Body of pancreas (tissue), 4 donors: ENCODE results near the gene KLHL6. TPM values are rescaled to one million over a fixed set of nuclear protein-coding genes. Genes with fewer than 3 reads are reported as not detected.

Source experiments
- ATAC-seq: fragments of 150-250 bp; one replicate; pipeline ENCODE4 v1.9.1; 2016
- DNase-seq, 4 donors: peaks; one replicate each; pipeline ENCODE4 v3.0.0-alpha.2; 2019
- H3K27ac ChIP-seq, 4 donors: fragments of 200-600 bp; sonication (generic); 1 replicate in 3 of 4; 2 replicates in 1 of 4; pipeline versions ENCODE4 v1.5.1 to v1.6.1; 2016 to 2019; ENCODE audit warnings: mild to moderate bottlenecking in 1 of 4, mixed read lengths in 1 of 4, moderate library complexity in 1 of 4
- H3K27me3 ChIP-seq, 2 donors: fragments of 200-600 bp; sonication (generic); one replicate each; pipeline ENCODE4 v1.6.0; 2016; ENCODE audit warnings: mild to moderate bottlenecking in 1 of 2
- H3K36me3 ChIP-seq, 2 donors: fragments of 200-600 bp; sonication (generic); replicated peaks in 1 of 2; 2 replicates each; pipeline ENCODE4 v1.5.1; 2016; ENCODE audit warnings: low read depth in 2 of 2; ENCODE audit not compliant: insufficient read depth in 1 of 2
- H3K4me1 ChIP-seq: fragments of 200-600 bp; sonication (generic); one replicate; pipeline ENCODE4 v1.6.0; 2016
- H3K4me3 ChIP-seq, 2 donors: fragments of 200-600 bp; sonication (generic); 1 replicate in 1 of 2; 2 replicates in 1 of 2; pipeline ENCODE4 v1.5.1; 2016 to 2019
- H3K9me3 ChIP-seq, 3 donors: fragments of 200-600 bp; sonication (generic); 1 replicate in 2 of 3; 2 replicates in 1 of 3; pipeline ENCODE4 v1.5.1; 2016
- POLR2A ChIP-seq, 3 donors: fragments of 450-650 bp; IDR thresholded peaks; one replicate each; pipeline ENCODE4 v1.6.1; 2016; ENCODE audit warnings: antibody characterized with exemption in 3 of 3, mild to moderate bottlenecking in 2 of 3
- WGBS, 2 donors: methylation state at CpG; one replicate each; pipeline ENCODE4 v1.1.5; 2017; 5-methylcytosine and 5-hydroxymethylcytosine counted together
- intact Hi-C: fragments of 100-400 bp; cut with DNase I; formaldehyde crosslinking; loops from one replicate; pipeline ENCODE4 v1.15.1; 2023
- total RNA-seq, 2 donors: library from RNA; depleted of rRNA; stranded (reverse); fragments of >200 nt; gene quantifications; one replicate each; pipeline ENCODE4 v1.1.0, GENCODE V29; 2016
- TF ChIP-seq, protein P1 (sequence below), 7 experiments: fragments of 450-650 bp in 4 of 7; fragments of 200-600 bp in 3 of 7; sonication (generic) in 3 of 7; IDR thresholded peaks; one replicate each; pipeline ENCODE4 v1.5.1; 2016 to 2019; ENCODE audit warnings: antibody characterized with exemption in 7 of 7

Gene KLHL6
- total RNA-seq, 2 donors from 2014 or later: 1.6 TPM

GRCh38 chr3:183536238-183536880 lies 19.1 kb downstream of the KLHL6 start:
- Histone ChIP-seq H3K9me3 (no peaks in the 10 kb centered on the region), H3K4me3 (no peak overlapping the region), H3K4me1 (no peaks in the 10 kb centered on the region), H3K27me3 (no peaks in the 10 kb centered on the region), H3K27ac (no peak overlapping the region), H3K36me3 (no peaks in the 10 kb centered on the region)
- intact Hi-C loops: no loop called here
- no peak for DNase-seq
- TF ChIP-seq, protein P1, sequence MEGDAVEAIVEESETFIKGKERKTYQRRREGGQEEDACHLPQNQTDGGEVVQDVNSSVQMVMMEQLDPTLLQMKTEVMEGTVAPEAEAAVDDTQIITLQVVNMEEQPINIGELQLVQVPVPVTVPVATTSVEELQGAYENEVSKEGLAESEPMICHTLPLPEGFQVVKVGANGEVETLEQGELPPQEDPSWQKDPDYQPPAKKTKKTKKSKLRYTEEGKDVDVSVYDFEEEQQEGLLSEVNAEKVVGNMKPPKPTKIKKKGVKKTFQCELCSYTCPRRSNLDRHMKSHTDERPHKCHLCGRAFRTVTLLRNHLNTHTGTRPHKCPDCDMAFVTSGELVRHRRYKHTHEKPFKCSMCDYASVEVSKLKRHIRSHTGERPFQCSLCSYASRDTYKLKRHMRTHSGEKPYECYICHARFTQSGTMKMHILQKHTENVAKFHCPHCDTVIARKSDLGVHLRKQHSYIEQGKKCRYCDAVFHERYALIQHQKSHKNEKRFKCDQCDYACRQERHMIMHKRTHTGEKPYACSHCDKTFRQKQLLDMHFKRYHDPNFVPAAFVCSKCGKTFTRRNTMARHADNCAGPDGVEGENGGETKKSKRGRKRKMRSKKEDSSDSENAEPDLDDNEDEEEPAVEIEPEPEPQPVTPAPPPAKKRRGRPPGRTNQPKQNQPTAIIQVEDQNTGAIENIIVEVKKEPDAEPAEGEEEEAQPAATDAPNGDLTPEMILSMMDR (IDR thresholded peaks at IDR 0.05): no peak
- no peak for TF ChIP-seq POLR2A (IDR thresholded peaks at IDR 0.05)
- no peak for ATAC-seq
- 90 to 92% methylated on average over 8 to 9 of the region's 9 CpGs for WGBS, 2 donors

DNA sequence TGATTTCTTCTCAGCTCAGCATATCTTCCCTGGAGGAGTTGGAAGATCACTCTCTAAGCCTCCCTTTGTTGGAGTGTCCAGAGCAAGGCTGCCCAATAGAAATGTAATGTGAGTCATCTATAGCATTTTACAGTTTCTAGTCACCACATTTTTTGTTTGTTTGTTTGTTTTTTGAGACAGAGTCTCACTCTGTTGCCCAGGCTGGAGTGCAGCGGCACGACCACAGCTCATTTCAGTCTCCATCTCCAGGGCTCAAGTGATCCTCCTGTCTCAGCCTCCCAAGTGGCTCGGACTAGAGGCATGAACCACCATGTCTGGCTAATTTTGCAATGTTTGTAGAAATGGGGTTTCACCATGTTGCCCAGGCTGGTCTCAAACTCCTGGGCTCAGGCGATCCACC lies 21.3 kb downstream of the KLHL6 start:
- Histone ChIP-seq H3K27ac (no peak overlapping the region), H3K4me1 (no peaks in the 10 kb centered on the region), H3K4me3 (no peak overlapping the region), H3K27me3 (no peaks in the 10 kb centered on the region), H3K9me3 (no peaks in the 10 kb centered on the region), H3K36me3 (no peaks in the 10 kb centered on the region)
- no peak for DNase-seq
- no peak for ATAC-seq
- intact Hi-C loops: no loop called here
- TF ChIP-seq, protein P1 (IDR thresholded peaks at IDR 0.05): no peak
- no peak for TF ChIP-seq POLR2A (IDR thresholded peaks at IDR 0.05)
- WGBS, 2 donors: 88 to 92% methylated on average over 4 of the region's 4 CpGs

DNA sequence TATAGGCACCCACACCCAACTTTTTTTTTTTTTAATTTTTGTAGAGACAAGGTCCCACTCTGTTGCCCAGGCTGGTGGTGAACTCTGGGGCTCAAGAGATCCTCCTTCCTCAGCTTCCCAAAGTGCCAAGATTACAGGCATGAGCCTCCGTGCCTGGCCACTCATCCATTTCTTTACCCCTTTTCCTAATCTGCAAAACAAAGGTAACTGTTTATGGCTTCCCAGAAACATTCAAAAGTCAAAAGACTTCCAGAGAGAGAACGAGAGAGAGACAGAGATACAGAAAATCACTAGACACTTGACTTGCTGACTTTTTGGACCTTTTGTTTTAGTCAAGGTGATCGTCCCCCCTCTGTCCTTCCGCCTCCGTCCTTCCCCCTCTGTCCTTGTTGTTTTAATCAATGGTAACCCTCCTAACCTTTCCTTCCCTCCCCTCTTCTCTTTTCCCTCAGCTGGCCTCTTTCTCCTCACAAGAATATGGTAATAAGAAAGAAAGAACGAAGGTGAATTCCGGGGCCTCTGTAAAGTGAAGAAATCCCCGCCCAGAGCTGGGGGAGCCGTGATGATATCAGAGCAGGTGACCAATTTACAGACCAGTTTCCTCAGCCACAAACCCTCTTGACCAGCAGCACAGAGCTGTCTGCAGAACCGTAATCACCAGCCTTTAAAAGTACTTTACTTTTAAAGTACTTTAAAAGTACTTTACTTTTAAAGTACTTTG lies 21.9 kb downstream of the KLHL6 start:
- 44 to 49% methylated on average over 10 of the region's 10 CpGs for WGBS, 2 donors
- no peaks in the 10 kb centered on the region for H3K36me3 ChIP-seq
- ATAC-seq (no peak), DNase-seq (no peak)
- intact Hi-C loops: no loop called here
- no peak for TF ChIP-seq POLR2A (IDR thresholded peaks at IDR 0.05)
- TF ChIP-seq, protein P1 (IDR thresholded peaks at IDR 0.05): no peak
- H3K4me3 ChIP-seq: no peak overlapping the region
- no peaks in the 10 kb centered on the region for H3K9me3 ChIP-seq
- no peak overlapping the region for H3K27ac ChIP-seq
- no peaks in the 10 kb centered on the region for H3K4me1 ChIP-seq
- no peaks in the 10 kb centered on the region for H3K27me3 ChIP-seq

DNA sequence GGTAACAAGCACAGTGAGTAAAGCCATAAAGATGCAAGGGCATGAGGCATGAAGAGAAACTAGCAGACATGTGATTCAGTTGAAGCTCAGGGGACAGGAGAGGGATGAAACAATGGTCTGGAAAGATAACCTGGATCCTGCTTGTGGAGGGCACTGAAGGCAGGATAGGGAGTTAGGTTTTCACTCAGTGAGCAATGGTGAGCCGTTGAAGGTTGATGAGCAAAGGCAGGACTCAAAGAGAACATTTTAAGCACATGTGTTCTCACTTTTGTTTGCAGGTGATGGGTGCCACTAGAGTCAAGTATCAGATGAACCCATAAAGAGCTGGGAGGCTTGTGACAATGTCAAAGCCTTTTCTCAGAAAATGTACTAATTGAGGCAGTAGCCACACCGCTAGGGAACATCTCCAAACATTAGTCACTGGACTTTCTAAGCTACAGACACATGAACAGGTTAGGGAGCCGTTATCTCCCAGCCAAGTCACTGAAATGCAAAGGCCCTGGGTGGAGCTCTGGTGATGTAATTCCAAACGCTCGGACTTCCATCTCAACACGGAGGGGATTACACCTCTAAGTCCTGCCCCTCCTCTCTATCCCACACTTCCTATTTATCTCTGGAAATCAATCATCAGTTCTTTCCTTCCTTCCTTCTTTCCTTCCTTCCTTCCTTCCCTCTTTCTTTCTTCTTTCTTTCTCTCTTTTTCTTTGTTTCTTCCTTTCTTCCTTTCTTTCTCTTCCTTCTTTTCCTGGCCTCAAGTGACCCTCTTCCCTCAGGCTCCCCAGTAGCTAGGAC lies 22.7 kb downstream of the KLHL6 start:
- H3K36me3 ChIP-seq: no peaks in the 10 kb centered on the region

More for the DNA sequence above, 22.7 kb downstream of the KLHL6 start:
- H3K4me3 ChIP-seq: no peak overlapping the region
- no peaks in the 10 kb centered on the region for H3K27me3 ChIP-seq
- H3K27ac ChIP-seq: no peak overlapping the region
- WGBS, 2 donors: 46 to 48% methylated on average over 6 of the region's 6 CpGs
- intact Hi-C loops: no loop called here
- H3K9me3 ChIP-seq: no peaks in the 10 kb centered on the region
- ATAC-seq (no peak), DNase-seq (no peak)
- no peaks in the 10 kb centered on the region for H3K4me1 ChIP-seq
- TF ChIP-seq, protein P1 (IDR thresholded peaks at IDR 0.05): no peak
- TF ChIP-seq POLR2A (IDR thresholded peaks at IDR 0.05): no peak
